Measurements from ENCODE around the gene FMO1.
"Not testable (repeated sequence)": the region's sequence is repeated elsewhere in the genome, so short reads cannot be mapped to it uniquely, and the experiment has no call there.

FMO1 gene

GRCh38 chr1:171290621-171291020, 42.3 kb downstream of the FMO1 start:
- TF ChIP-seq ISL1 (CRISPR knock-in tag; IDR thresholded peaks at IDR 0.05) = no peak
- no peak for TF ChIP-seq ZNF70 (CRISPR knock-in tag; IDR thresholded peaks at IDR 0.05)
- no peak for TF ChIP-seq ZNF565 (CRISPR knock-in tag; conservative IDR thresholded peaks at IDR 0.05; ENCODE audit: low read depth)
- no peak for ATAC-seq

GRCh38 chr1:171292799-171293198, 44.5 kb downstream of the FMO1 start:
- ATAC-seq = peak; percentile 87
- TF ChIP-seq SNAI2 (CRISPR knock-in tag; IDR thresholded peaks at IDR 0.05) (no peak), ZFP3 (CRISPR knock-in tag; IDR thresholded peaks at IDR 0.05) (no peak)

GRCh38 chr1:171295383-171295782, 47.1 kb downstream of the FMO1 start:
- ATAC-seq = not testable (repeated sequence)

GRCh38 chr1:171295821-171296220, 47.5 kb downstream of the FMO1 start:
- TF ChIP-seq ZC3H10 (CRISPR knock-in tag; IDR thresholded peaks at IDR 0.05) (no peak), ZNF70 (CRISPR knock-in tag; IDR thresholded peaks at IDR 0.05) (no peak), TCF4 (CRISPR knock-in tag; IDR thresholded peaks at IDR 0.05; ENCODE audit: borderline replicate concordance) (no peak), ZFP30 (CRISPR knock-in tag; IDR thresholded peaks at IDR 0.05) (no peak), ZFP3 (CRISPR knock-in tag; IDR thresholded peaks at IDR 0.05) (no peak), OSR1 (CRISPR knock-in tag; IDR thresholded peaks at IDR 0.05) (no peak), BACH2 (CRISPR knock-in tag; IDR thresholded peaks at IDR 0.05; ENCODE audit: borderline replicate concordance) (no peak), PPARA (CRISPR knock-in tag; IDR thresholded peaks at IDR 0.05; ENCODE audit: borderline replicate concordance) (no peak), CSRNP3 (CRISPR knock-in tag; IDR thresholded peaks at IDR 0.05) (no peak), PATZ1 (CRISPR knock-in tag; IDR thresholded peaks at IDR 0.05; ENCODE audit: borderline replicate concordance) (no peak), ISL1 (CRISPR knock-in tag; IDR thresholded peaks at IDR 0.05) (no peak), POU6F1 (CRISPR knock-in tag; IDR thresholded peaks at IDR 0.05; ENCODE audit: borderline replicate concordance, low read depth) (no peak)
- ATAC-seq = no peak

GRCh38 chr1:171296897-171297296, 48.6 kb downstream of the FMO1 start:
- no peak for ATAC-seq
- TF ChIP-seq ZNF8 (CRISPR knock-in tag; IDR thresholded peaks at IDR 0.05) = no peak
- no peak for TF ChIP-seq CSDC2 (CRISPR knock-in tag; IDR thresholded peaks at IDR 0.05)
- no peak for TF ChIP-seq ZC3H10 (CRISPR knock-in tag; IDR thresholded peaks at IDR 0.05)
- no peak for TF ChIP-seq POU6F1 (CRISPR knock-in tag; IDR thresholded peaks at IDR 0.05; ENCODE audit: borderline replicate concordance, low read depth)
- TF ChIP-seq OSR1 (CRISPR knock-in tag; IDR thresholded peaks at IDR 0.05) = no peak
- TF ChIP-seq ZFP30 (CRISPR knock-in tag; IDR thresholded peaks at IDR 0.05) = no peak
- TF ChIP-seq TOX (CRISPR knock-in tag; IDR thresholded peaks at IDR 0.05; ENCODE audit: borderline replicate concordance) = no peak
- no peak for TF ChIP-seq BACH2 (CRISPR knock-in tag; IDR thresholded peaks at IDR 0.05; ENCODE audit: borderline replicate concordance)
- TF ChIP-seq ESRRG (CRISPR knock-in tag; IDR thresholded peaks at IDR 0.05) = no peak
- no peak for TF ChIP-seq CSRNP3 (CRISPR knock-in tag; IDR thresholded peaks at IDR 0.05)
- no peak for TF ChIP-seq PATZ1 (CRISPR knock-in tag; IDR thresholded peaks at IDR 0.05; ENCODE audit: borderline replicate concordance)
- TF ChIP-seq ZNF70 (CRISPR knock-in tag; IDR thresholded peaks at IDR 0.05) = no peak
- TF ChIP-seq ARNTL (CRISPR knock-in tag; IDR thresholded peaks at IDR 0.05; ENCODE audit: borderline replicate concordance, low read depth) = no peak
- TF ChIP-seq TCF4 (CRISPR knock-in tag; IDR thresholded peaks at IDR 0.05; ENCODE audit: borderline replicate concordance) = no peak
- no peak for TF ChIP-seq GLIS3 (CRISPR knock-in tag; IDR thresholded peaks at IDR 0.05)
- no peak for TF ChIP-seq TSHZ2 (CRISPR knock-in tag; IDR thresholded peaks at IDR 0.05)
- TF ChIP-seq RARB (CRISPR knock-in tag; IDR thresholded peaks at IDR 0.05) = no peak
- TF ChIP-seq ZFP3 (CRISPR knock-in tag; IDR thresholded peaks at IDR 0.05) = no peak
